H1 (cell line): ENCODE results near the gene SLU7. TPM values are rescaled to one million over a fixed set of nuclear protein-coding genes. Genes with fewer than 3 reads are reported as not detected.

Experiments
- CTCF ChIA-PET: fragments of 300-600 bp; sonication (Branson Sonifier 250); formaldehyde crosslinking; loops from one replicate; lab custom pipeline; 2021; ENCODE audit not compliant: partially characterized antibody; lab: Charles Lee
- POLR2A ChIA-PET: fragments of 300-600 bp; sonication (Branson Sonifier 250); formaldehyde crosslinking; loops from one replicate; lab custom pipeline; 2021; ENCODE audit warnings: inconsistent platforms; ENCODE audit not compliant: partially characterized antibody; lab: Charles Lee
- DNase-seq, 2 experiments: peaks; one replicate each; pipeline versions ENCODE4 v3.0.0 to v3.0.0-alpha.2; 2010 to 2022; ENCODE audit warnings: low spot score in 2 of 2, low read depth in 1 of 2, mixed read lengths in 1 of 2
- FAIRE-seq: peaks from 2 replicates; lab custom pipeline; 2011; peaks lifted over from hg19 to GRCh38; lab: Jason Lieb, UNC
- H2AFZ ChIP-seq: 2 replicates; pipeline ENCODE4 v1.8.1; 2012; ENCODE audit warnings: low read length, inconsistent platforms
- H2AK5ac ChIP-seq: 2 replicates; pipeline ENCODE4 v1.6.1; 2013; ENCODE audit warnings: low read depth, low read length
- H2BK120ac ChIP-seq: replicated peaks from 2 replicates; pipeline ENCODE3; 2013; ENCODE audit warnings: low read depth, low read length, inconsistent platforms
- H2BK12ac ChIP-seq: 2 replicates; pipeline ENCODE4 v1.6.1; 2013; ENCODE audit warnings: low read depth, low read length
- H2BK15ac ChIP-seq: 2 replicates; pipeline ENCODE4 v1.6.1; 2013; ENCODE audit warnings: low read length
- H2BK20ac ChIP-seq: 2 replicates; pipeline ENCODE4 v1.6.1; 2013; ENCODE audit warnings: low read length
- H2BK5ac ChIP-seq: 2 replicates; pipeline ENCODE4 v1.6.1; 2013; ENCODE audit warnings: low read depth, low read length
- H3K14ac ChIP-seq: 2 replicates; pipeline ENCODE4 v1.6.1; 2013; ENCODE audit warnings: inconsistent platforms; ENCODE audit not compliant: insufficient read length
- H3K18ac ChIP-seq: 2 replicates; pipeline ENCODE4 v1.6.1; 2013; ENCODE audit warnings: low read length; ENCODE audit errors: extremely low read depth
- H3K23ac ChIP-seq: 2 replicates; pipeline ENCODE4 v1.6.1; 2013; ENCODE audit warnings: inconsistent platforms; ENCODE audit not compliant: insufficient read length
- H3K23me2 ChIP-seq: 2 replicates; pipeline ENCODE4 v1.6.1; 2013; ENCODE audit warnings: low read depth, low read length
- H3K27ac ChIP-seq: 2 replicates; pipeline ENCODE4 v1.6.1; 2011; ENCODE audit warnings: low read depth, low read length, inconsistent platforms
- H3K27me3 ChIP-seq, 4 experiments: replicated peaks in 1 of 4; 1 replicate in 1 of 4; 2 replicates in 3 of 4; pipeline versions ENCODE4 v1.6.1 to v1.8.1; 2011 to 2013; ENCODE audit warnings: low read length in 3 of 4, mild to moderate bottlenecking in 3 of 4, inconsistent platforms in 2 of 4, mixed read lengths in 2 of 4, moderate library complexity in 1 of 4; ENCODE audit not compliant: control insufficient read depth in 3 of 4, insufficient read depth in 3 of 4; ENCODE audit errors: extremely low read depth in 1 of 4
- H3K36me3 ChIP-seq, 4 experiments: 2 replicates each; pipeline versions ENCODE4 v1.6.1 to v1.8.1; 2011 to 2013; ENCODE audit warnings: mild to moderate bottlenecking in 4 of 4, low read length in 3 of 4, moderate library complexity in 2 of 4, control low read depth in 1 of 4, inconsistent platforms in 1 of 4; ENCODE audit not compliant: insufficient read depth in 4 of 4, control insufficient read depth in 2 of 4
- H3K4ac ChIP-seq: replicated peaks from 2 replicates; pipeline ENCODE3; 2013; ENCODE audit warnings: low read length, low read depth, mixed read lengths, inconsistent platforms; ENCODE audit not compliant: insufficient read length
- H3K4me1 ChIP-seq, 4 experiments: replicated peaks in 1 of 4; 1 replicate in 1 of 4; 2 replicates in 3 of 4; pipeline versions ENCODE4 v1.6.1 to v1.8.1; 2011 to 2013; ENCODE audit warnings: low read length in 3 of 4, inconsistent platforms in 2 of 4, mixed read lengths in 1 of 4; ENCODE audit not compliant: insufficient read depth in 4 of 4, control insufficient read depth in 3 of 4
- H3K4me2 ChIP-seq, 2 experiments: 2 replicates each; pipeline versions ENCODE4 v1.6.1 to v1.8.1; 2011 to 2013; ENCODE audit warnings: low read depth in 2 of 2, low read length in 2 of 2, control low read depth in 1 of 2, inconsistent platforms in 1 of 2, mild to moderate bottlenecking in 1 of 2; ENCODE audit not compliant: insufficient read depth in 1 of 2
- H3K4me3 ChIP-seq, 4 experiments: fragments of 200-600, 300-600 bp in 1 of 4; sonication (generic), shearing (Covaris generic), sonication (Bioruptor Twin) in 1 of 4; 2 replicates each; pipeline versions ENCODE4 v1.5.1 to v1.8.1; 2011 to 2016; ENCODE audit warnings: low read length in 4 of 4, low read depth in 3 of 4, control low read depth in 2 of 4, inconsistent platforms in 2 of 4, mild to moderate bottlenecking in 2 of 4, mixed read lengths in 1 of 4, moderate library complexity in 1 of 4; ENCODE audit not compliant: insufficient read depth in 2 of 4; ENCODE audit errors: extremely low read depth in 1 of 4
- H3K56ac ChIP-seq: replicated peaks from 2 replicates; pipeline ENCODE3; 2013; ENCODE audit warnings: low read depth, mild to moderate bottlenecking, mixed read lengths, low read length, inconsistent platforms; ENCODE audit not compliant: insufficient read length
- H3K79me1 ChIP-seq: 2 replicates; pipeline ENCODE4 v1.6.1; 2013; ENCODE audit warnings: low read depth, low read length, control low read depth
- H3K79me2 ChIP-seq, 2 experiments: 2 replicates each; pipeline versions ENCODE4 v1.6.1 to v1.8.1; 2012 to 2013; ENCODE audit warnings: low read length in 2 of 2, mild to moderate bottlenecking in 2 of 2, inconsistent platforms in 1 of 2; ENCODE audit not compliant: insufficient read depth in 2 of 2, control insufficient read depth in 1 of 2
- H3K9ac ChIP-seq, 4 experiments: replicated peaks in 1 of 4; 1 replicate in 1 of 4; 2 replicates in 3 of 4; pipeline versions ENCODE4 v1.6.1 to v1.8.1; 2011 to 2013; ENCODE audit warnings: low read depth in 3 of 4, low read length in 3 of 4, control low read depth in 2 of 4, mild to moderate bottlenecking in 2 of 4, moderate library complexity in 2 of 4, inconsistent platforms in 1 of 4; ENCODE audit errors: extremely low read depth in 1 of 4
- H3K9me3 ChIP-seq, 2 experiments: 2 replicates each; pipeline versions ENCODE4 v1.6.1 to v1.8.1; 2012 to 2013; ENCODE audit warnings: mild to moderate bottlenecking in 2 of 2, moderate library complexity in 2 of 2, control low read depth in 1 of 2, inconsistent platforms in 1 of 2, low read depth in 1 of 2, low read length in 1 of 2, mixed read lengths in 1 of 2; ENCODE audit not compliant: insufficient read depth in 2 of 2
- H4K20me1 ChIP-seq, 2 experiments: replicated peaks in 1 of 2; 2 replicates each; pipeline versions ENCODE3 to v1.8.1; 2011 to 2013; ENCODE audit warnings: inconsistent platforms in 2 of 2, low read length in 2 of 2, mild to moderate bottlenecking in 1 of 2; ENCODE audit not compliant: insufficient read depth in 2 of 2, control insufficient read depth in 1 of 2
- H4K5ac ChIP-seq: 2 replicates; pipeline ENCODE4 v1.6.1; 2013; ENCODE audit warnings: low read length, low read depth, mixed read lengths, inconsistent platforms; ENCODE audit not compliant: insufficient read length
- H4K8ac ChIP-seq: 2 replicates; pipeline ENCODE4 v1.8.0; 2013; ENCODE audit warnings: mild to moderate bottlenecking, moderate library complexity, low read length, inconsistent platforms; ENCODE audit not compliant: insufficient read depth; ENCODE audit errors: extremely low read depth
- H4K91ac ChIP-seq: replicated peaks from 2 replicates; pipeline ENCODE3; 2013; ENCODE audit warnings: low read length, mixed read lengths, inconsistent platforms; ENCODE audit not compliant: insufficient read length
- BCL11A ChIP-seq, 2 experiments: IDR thresholded peaks; one replicate each; pipeline ENCODE4 v1.6.1; 2011; ENCODE audit warnings: low read depth in 2 of 2, low read length in 2 of 2, mild to moderate bottlenecking in 2 of 2
- CEBPB ChIP-seq: IDR thresholded peaks from 2 replicates; pipeline ENCODE4 v1.6.1; 2012; ENCODE audit warnings: low read depth, low read length
- EGR1 ChIP-seq: IDR thresholded peaks from 2 replicates; pipeline ENCODE4 v1.6.1; 2011; ENCODE audit warnings: low read depth, low read length, borderline replicate concordance
- EP300 ChIP-seq, 2 experiments: IDR thresholded peaks; 1 replicate in 1 of 2; 2 replicates in 1 of 2; pipeline ENCODE4 v1.6.1; 2011 to 2012; ENCODE audit warnings: low read depth in 2 of 2, low read length in 2 of 2, mild to moderate bottlenecking in 2 of 2, borderline replicate concordance in 1 of 2, inconsistent platforms in 1 of 2, moderate library complexity in 1 of 2
- GABPA ChIP-seq: IDR thresholded peaks from 2 replicates; pipeline ENCODE4 v1.6.1; 2011; ENCODE audit warnings: mild to moderate bottlenecking, low read length, moderate library complexity, borderline replicate concordance; ENCODE audit not compliant: insufficient read depth
- POLR2A ChIP-seq, 2 experiments: IDR thresholded peaks; 1 replicate in 1 of 2; 2 replicates in 1 of 2; pipeline ENCODE4 v1.6.1; 2011; ENCODE audit warnings: low read depth in 2 of 2, low read length in 2 of 2, mild to moderate bottlenecking in 2 of 2; ENCODE audit errors: control extremely low read depth in 1 of 2
- RFX5 ChIP-seq: IDR thresholded peaks from 2 replicates; pipeline ENCODE4 v1.6.1; 2011; ENCODE audit warnings: low read depth, low read length, improper control_type of control experiment, borderline replicate concordance
- RXRA ChIP-seq: IDR thresholded peaks from 2 replicates; pipeline ENCODE4 v1.6.1; 2011; ENCODE audit warnings: low read depth, mild to moderate bottlenecking, low read length, moderate library complexity; ENCODE audit not compliant: insufficient read depth
- SIN3A ChIP-seq, 2 experiments: IDR thresholded peaks in 1 of 2; conservative IDR thresholded peaks in 1 of 2; 2 replicates each; pipeline ENCODE4 v1.6.1; 2011 to 2012; ENCODE audit warnings: low read length in 2 of 2, improper control_type of control experiment in 1 of 2, low read depth in 1 of 2, mild to moderate bottlenecking in 1 of 2
- SIX5 ChIP-seq: IDR thresholded peaks from 2 replicates; pipeline ENCODE4 v1.6.1; 2011; ENCODE audit warnings: mild to moderate bottlenecking, low read depth, low read length
- TCF12 ChIP-seq: IDR thresholded peaks from 2 replicates; pipeline ENCODE4 v1.6.1; 2011; ENCODE audit warnings: low read depth, mild to moderate bottlenecking, low read length
- WGBS, 2 experiments: shearing (Covaris generic) in 1 of 2; methylation state at CpG; one replicate each; pipeline versions ENCODE4 v1.1.6 to v1.1.7; 2013 to 2015; ENCODE audit warnings: low lambda C conversion rate in 2 of 2, mixed read lengths in 2 of 2, inconsistent platforms in 1 of 2, low coverage in 1 of 2, missing lambda C conversion rate in 1 of 2; ENCODE audit not compliant: insufficient replicate concordance in 2 of 2, insufficient coverage in 1 of 2, insufficient read length in 1 of 2; ENCODE audit errors: extremely low coverage in 1 of 2, missing lambda C conversion rate in 1 of 2; 5-methylcytosine and 5-hydroxymethylcytosine counted together
- polyA plus RNA-seq, 7 experiments: library from polyadenylated mRNA; depleted of rRNA in 3 of 7; stranded (reverse) in 5 of 7; unstranded in 2 of 7; fragments of >200 nt in 5 of 7; fragments of 200-250 nt in 2 of 7; gene quantifications; 1 replicate in 5 of 7; 2 replicates in 1 of 7; 4 replicates in 1 of 7; pipeline versions ENCODE4 v1.2.1 to v1.2.3, GENCODE V29; 2011 to 2013; ENCODE audit warnings: missing spikeins in 2 of 7, mixed read lengths in 2 of 7
- total RNA-seq: library from RNA; stranded (reverse); fragmentation: NEBNext Ultra II Directional; extraction: Animal tissue kit (Norgen Biotek cat#: 25700); gene quantifications from 2 replicates; pipeline ENCODE4 v1.2.1, GENCODE V29; 2021
- TF ChIP-seq, protein P1 (sequence below), 3 experiments: IDR thresholded peaks; 1 replicate in 2 of 3; 2 replicates in 1 of 3; pipeline versions ENCODE4 v1.5.1 to v1.6.1; 2011; ENCODE audit warnings: low read length in 3 of 3, mild to moderate bottlenecking in 3 of 3, inconsistent platforms in 2 of 3, low read depth in 1 of 3, moderate library complexity in 1 of 3; ENCODE audit not compliant: insufficient read depth in 1 of 3; ENCODE audit errors: control extremely low read depth in 1 of 3

Gene SLU7
- total and polyA plus RNA-seq, 2 of the 8 experiments (the other 6 are each of a cell fraction or from before 2014, with no cell fraction given): 6.0 to 34.1 TPM

- H3K27me3 ChIP-seq: no peaks in the 10 kb centered on the region
- no peaks in the 10 kb centered on the region for H3K36me3 ChIP-seq
- H3K4me1 ChIP-seq: no peaks in the 10 kb centered on the region
- no peak overlapping the region for H2BK5ac ChIP-seq
- no peak overlapping the region for H3K4me3 ChIP-seq
- no peak overlapping the region for H2BK120ac ChIP-seq
- WGBS, 2 experiments: 86% methylated on average over 1 of the region's 1 CpG; no CpG with 5 or more reads in 1 of the 2 experiments
- H2BK12ac ChIP-seq: no peak overlapping the region
- FAIRE-seq (no peak), DNase-seq (no peak)
- no peak overlapping the region for H2AFZ ChIP-seq
- H4K5ac ChIP-seq: no peak overlapping the region
- 0 out of 4 replicates have a peak, but pooled peaks cover 0 to 3% of the 10 kb centered on the region in 2 experiments for H3K9me3 ChIP-seq
- H2BK20ac ChIP-seq: no peak overlapping the region
- no peaks in the 10 kb centered on the region for H4K20me1 ChIP-seq
- H3K4ac ChIP-seq: no peak overlapping the region
- no peak overlapping the region for H3K4me2 ChIP-seq
- ChIA-PET POLR2A (interaction anchor here (0.9 kb wide), 1 partner anchor 13 kb away, joined by 3 read pairs; no protein-coding TSS in a partner anchor), CTCF (interaction anchor here (2.2 kb wide), 1 partner anchor 9 kb away, joined by 16 read pairs; no protein-coding TSS in a partner anchor)
- H3K79me2 ChIP-seq: no peaks in the 10 kb centered on the region
- no peak overlapping the region for H3K14ac ChIP-seq
- no peak overlapping the region for H2AK5ac ChIP-seq
- no peaks in the 10 kb centered on the region for H3K23me2 ChIP-seq
- H3K9ac ChIP-seq: no peak overlapping the region
- H3K27ac ChIP-seq: no peak overlapping the region
- H4K8ac ChIP-seq: no peak overlapping the region
- no peak overlapping the region for H3K23ac ChIP-seq
- no peak overlapping the region for H4K91ac ChIP-seq
- no peaks in the 10 kb centered on the region for H3K79me1 ChIP-seq
- no peak overlapping the region for H2BK15ac ChIP-seq
- H3K18ac ChIP-seq: no peak overlapping the region
- no peak overlapping the region for H3K56ac ChIP-seq
- TF ChIP-seq SIX5 (no peak), EGR1 (no peak), POLR2A (IDR thresholded peaks at IDR 0.05; ENCODE audit: control extremely low read depth in 1 of 2, low read depth in 2 of 2, low read length in 2 of 2) (no peak), SIN3A (conservative IDR thresholded peaks at IDR 0.05 in 1 of 2, IDR thresholded peaks at IDR 0.05 in 1 of 2; ENCODE audit: low read depth in 1 of 2, low read length in 2 of 2) (no peak), RFX5 (no peak), RXRA (no peak), EP300 (IDR thresholded peaks at IDR 0.05; ENCODE audit: borderline replicate concordance in 1 of 2, low read depth in 2 of 2, low read length in 2 of 2) (no peak), GABPA (no peak), TCF12 (no peak), BCL11A (IDR thresholded peaks at IDR 0.05; ENCODE audit: low read depth in 2 of 2, low read length in 2 of 2) (no peak), CEBPB (no peak)
- TF ChIP-seq, protein P1, sequence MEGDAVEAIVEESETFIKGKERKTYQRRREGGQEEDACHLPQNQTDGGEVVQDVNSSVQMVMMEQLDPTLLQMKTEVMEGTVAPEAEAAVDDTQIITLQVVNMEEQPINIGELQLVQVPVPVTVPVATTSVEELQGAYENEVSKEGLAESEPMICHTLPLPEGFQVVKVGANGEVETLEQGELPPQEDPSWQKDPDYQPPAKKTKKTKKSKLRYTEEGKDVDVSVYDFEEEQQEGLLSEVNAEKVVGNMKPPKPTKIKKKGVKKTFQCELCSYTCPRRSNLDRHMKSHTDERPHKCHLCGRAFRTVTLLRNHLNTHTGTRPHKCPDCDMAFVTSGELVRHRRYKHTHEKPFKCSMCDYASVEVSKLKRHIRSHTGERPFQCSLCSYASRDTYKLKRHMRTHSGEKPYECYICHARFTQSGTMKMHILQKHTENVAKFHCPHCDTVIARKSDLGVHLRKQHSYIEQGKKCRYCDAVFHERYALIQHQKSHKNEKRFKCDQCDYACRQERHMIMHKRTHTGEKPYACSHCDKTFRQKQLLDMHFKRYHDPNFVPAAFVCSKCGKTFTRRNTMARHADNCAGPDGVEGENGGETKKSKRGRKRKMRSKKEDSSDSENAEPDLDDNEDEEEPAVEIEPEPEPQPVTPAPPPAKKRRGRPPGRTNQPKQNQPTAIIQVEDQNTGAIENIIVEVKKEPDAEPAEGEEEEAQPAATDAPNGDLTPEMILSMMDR (IDR thresholded peaks at IDR 0.05; ENCODE audit: control extremely low read depth in 1 of 3, insufficient read depth in 1 of 3, low read depth in 1 of 3, low read length in 3 of 3): no peak
Measured at GRCh38 chr5:160448886-160449285, 30.0 kb upstream of the SLU7 start.
